ENCODE measurements around the gene KCNA10.

The KCNA10 gene

DNA sequence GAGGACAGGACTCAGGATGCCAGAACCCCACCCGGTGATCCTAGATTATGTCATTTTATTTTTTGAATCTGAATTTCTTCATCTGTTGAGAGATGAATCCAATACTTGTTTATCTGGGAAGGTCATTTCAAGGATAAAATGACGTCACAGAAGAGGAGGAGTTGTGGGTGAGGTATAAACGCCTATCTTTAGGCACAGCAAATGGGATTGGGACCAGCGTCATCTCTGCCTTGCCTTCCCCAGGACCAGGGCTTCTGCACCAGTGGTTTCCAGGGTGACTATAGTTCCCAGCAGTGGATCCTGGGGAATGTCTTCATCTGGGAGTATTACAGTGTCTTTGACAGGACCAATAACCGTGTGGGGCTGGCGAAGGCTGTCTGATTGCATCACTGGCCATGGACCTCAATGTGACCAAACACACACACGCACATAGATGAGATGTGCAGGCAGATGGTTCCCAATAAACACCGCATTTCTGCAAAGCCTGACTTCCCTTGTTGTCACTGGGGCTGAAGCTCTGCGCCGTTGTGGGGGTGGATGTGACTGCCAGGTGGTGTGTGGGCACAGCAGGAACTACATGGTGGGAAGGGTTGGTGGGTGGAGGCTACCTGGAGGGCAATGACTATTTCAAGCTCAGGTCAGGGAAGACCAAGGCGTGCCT, 28.1 kb downstream of the KCNA10 start:
- TF ChIP-seq HDGF (IDR thresholded peaks at IDR 0.05; ENCODE audit: borderline replicate concordance) = no peak
- TF ChIP-seq SUZ12 (IDR thresholded peaks at IDR 0.05) = no peak
- TF ChIP-seq LEF1 (IDR thresholded peaks at IDR 0.05; ENCODE audit: borderline replicate concordance) = no peak
- no peak for TF ChIP-seq ARNT (IDR thresholded peaks at IDR 0.05)
- TF ChIP-seq, protein P1, sequence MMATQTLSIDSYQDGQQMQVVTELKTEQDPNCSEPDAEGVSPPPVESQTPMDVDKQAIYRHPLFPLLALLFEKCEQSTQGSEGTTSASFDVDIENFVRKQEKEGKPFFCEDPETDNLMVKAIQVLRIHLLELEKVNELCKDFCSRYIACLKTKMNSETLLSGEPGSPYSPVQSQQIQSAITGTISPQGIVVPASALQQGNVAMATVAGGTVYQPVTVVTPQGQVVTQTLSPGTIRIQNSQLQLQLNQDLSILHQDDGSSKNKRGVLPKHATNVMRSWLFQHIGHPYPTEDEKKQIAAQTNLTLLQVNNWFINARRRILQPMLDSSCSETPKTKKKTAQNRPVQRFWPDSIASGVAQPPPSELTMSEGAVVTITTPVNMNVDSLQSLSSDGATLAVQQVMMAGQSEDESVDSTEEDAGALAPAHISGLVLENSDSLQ (IDR thresholded peaks at IDR 0.05) = no peak
- TF ChIP-seq FOXA1 (IDR thresholded peaks at IDR 0.05) = no peak
- TF ChIP-seq BHLHE40 (IDR thresholded peaks at IDR 0.05; ENCODE audit: borderline replicate concordance) = no peak
- no peak for TF ChIP-seq L3MBTL2 (conservative IDR thresholded peaks at IDR 0.05)
- no peak for TF ChIP-seq SP1 (IDR thresholded peaks at IDR 0.05)
- ChIA-PET CTCF (interaction anchor here (0.8 to 1.0 kb wide), 2 partner anchors 31 to 282 kb away, joined by 4 to 5 read pairs; no protein-coding TSS in a partner anchor), POLR2A (no interaction called here)
- DNase-seq (ENCODE audit: extremely low spot score) = no peak

DNA sequence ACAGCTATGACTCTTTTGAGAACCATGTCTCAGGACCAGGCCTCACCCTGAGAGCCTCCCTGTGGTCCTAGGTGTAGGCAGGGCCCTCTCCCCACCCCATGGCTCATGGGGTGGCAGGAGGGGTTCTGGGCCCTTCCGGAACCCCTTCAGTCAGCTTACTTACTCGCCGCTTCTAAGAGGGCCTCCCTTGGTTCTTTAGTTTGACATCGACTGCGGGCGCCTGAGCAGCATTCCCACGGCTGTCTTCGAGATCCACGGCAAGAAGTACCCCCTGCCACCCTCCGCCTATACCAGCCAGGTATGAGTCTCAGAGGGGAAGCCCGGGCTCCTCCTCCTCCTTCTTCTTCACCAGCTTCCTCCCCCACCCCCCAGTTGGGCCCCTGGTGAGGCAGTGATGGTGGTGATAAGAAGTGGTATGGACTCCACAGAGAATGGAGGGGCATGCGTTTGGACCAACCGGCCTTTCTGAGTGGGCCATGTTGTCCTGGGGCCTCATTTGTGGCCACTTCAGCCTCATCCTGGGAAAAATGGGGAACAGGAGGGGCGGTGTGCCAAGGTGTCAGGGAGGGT, 28.9 kb downstream of the KCNA10 start:
- CTCF ChIA-PET = interaction anchor here (1.0 kb wide), 1 partner anchor 30 kb away, joined by 5 read pairs; no protein-coding TSS in a partner anchor
- no peak for DNase-seq (ENCODE audit: extremely low spot score)
- TF ChIP-seq ZNF384 (IDR thresholded peaks at IDR 0.05) (no peak), FOXK2 (IDR thresholded peaks at IDR 0.05) (no peak), ELF4 (IDR thresholded peaks at IDR 0.05) (no peak), FOXA1 (IDR thresholded peaks at IDR 0.05) (no peak), L3MBTL2 (conservative IDR thresholded peaks at IDR 0.05) (no peak), FOXM1 (IDR thresholded peaks at IDR 0.05; ENCODE audit: borderline replicate concordance) (no peak), NFRKB (IDR thresholded peaks at IDR 0.05) (no peak), HDGF (IDR thresholded peaks at IDR 0.05; ENCODE audit: borderline replicate concordance) (no peak)
- TF ChIP-seq, protein P1 (IDR thresholded peaks at IDR 0.05) = no peak
- POLR2A ChIA-PET = no interaction called here

DNA sequence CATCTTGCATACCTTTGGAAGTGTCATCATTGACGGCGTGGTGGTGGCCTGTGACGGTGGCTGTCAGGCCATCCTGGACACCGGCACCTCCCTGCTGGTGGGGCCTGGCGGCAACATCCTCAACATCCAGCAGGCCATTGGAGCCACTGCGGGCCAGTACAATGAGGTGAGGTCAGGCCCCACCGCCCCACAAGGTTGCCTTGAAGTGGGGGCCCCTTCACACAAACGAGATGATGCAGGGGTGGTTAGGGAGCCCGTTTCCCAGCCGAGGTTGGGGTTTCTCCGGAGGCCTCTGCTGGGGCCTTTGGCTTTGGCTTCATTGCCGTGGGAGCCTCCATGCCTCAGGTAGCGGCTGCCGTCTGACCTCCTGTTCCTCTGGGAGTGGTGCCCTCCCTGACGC, 29.6 kb downstream of the KCNA10 start:
- TF ChIP-seq FOXA1 (IDR thresholded peaks at IDR 0.05) (no peak), FOXK2 (IDR thresholded peaks at IDR 0.05) (no peak), SP1 (IDR thresholded peaks at IDR 0.05) (no peak), SUZ12 (IDR thresholded peaks at IDR 0.05) (no peak), ARNT (IDR thresholded peaks at IDR 0.05) (no peak), ELF4 (IDR thresholded peaks at IDR 0.05) (no peak), L3MBTL2 (conservative IDR thresholded peaks at IDR 0.05) (no peak), TARDBP (IDR thresholded peaks at IDR 0.05) (no peak), LEF1 (IDR thresholded peaks at IDR 0.05; ENCODE audit: borderline replicate concordance) (no peak), BHLHE40 (IDR thresholded peaks at IDR 0.05; ENCODE audit: borderline replicate concordance) (no peak), FOXM1 (IDR thresholded peaks at IDR 0.05; ENCODE audit: borderline replicate concordance) (no peak), CTBP1 (IDR thresholded peaks at IDR 0.05; ENCODE audit: borderline replicate concordance) (no peak), NFRKB (IDR thresholded peaks at IDR 0.05) (no peak), ZNF384 (IDR thresholded peaks at IDR 0.05) (no peak)
- ChIA-PET POLR2A (no interaction called here), CTCF (no interaction called here)
- DNase-seq (ENCODE audit: extremely low spot score) = no peak

DNA sequence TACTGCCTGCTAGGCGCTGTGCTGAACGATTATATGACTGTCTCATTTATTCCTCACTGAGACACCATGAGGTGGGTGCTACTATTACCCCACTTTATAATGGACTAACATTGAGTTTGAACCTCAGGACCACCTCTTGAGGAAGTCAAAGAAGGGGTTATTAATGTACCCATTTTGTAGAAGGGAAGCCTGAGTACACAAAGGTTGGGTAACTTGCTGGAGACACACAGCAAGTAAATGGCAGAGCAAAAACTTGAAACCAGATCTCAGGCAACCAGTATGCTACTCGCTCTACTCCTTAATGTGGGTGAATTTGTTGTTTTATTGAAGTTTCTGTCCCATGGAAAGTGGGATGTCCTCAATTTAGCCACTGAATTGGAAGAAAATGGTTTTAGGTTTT, 30.1 kb downstream of the KCNA10 start:
- DNase-seq (ENCODE audit: extremely low spot score) = no peak
- POLR2A ChIA-PET = no interaction called here
- TF ChIP-seq SUZ12 (IDR thresholded peaks at IDR 0.05) (no peak), ARNT (IDR thresholded peaks at IDR 0.05) (no peak), ZNF384 (IDR thresholded peaks at IDR 0.05) (no peak), FOXK2 (IDR thresholded peaks at IDR 0.05) (no peak), HDGF (IDR thresholded peaks at IDR 0.05; ENCODE audit: borderline replicate concordance) (no peak), NFRKB (IDR thresholded peaks at IDR 0.05) (no peak), BHLHE40 (IDR thresholded peaks at IDR 0.05; ENCODE audit: borderline replicate concordance) (no peak), CTBP1 (IDR thresholded peaks at IDR 0.05; ENCODE audit: borderline replicate concordance) (no peak), FOXA1 (IDR thresholded peaks at IDR 0.05) (no peak), L3MBTL2 (conservative IDR thresholded peaks at IDR 0.05) (no peak), TARDBP (IDR thresholded peaks at IDR 0.05) (no peak), ELF4 (IDR thresholded peaks at IDR 0.05) (no peak), SP1 (IDR thresholded peaks at IDR 0.05) (no peak), LEF1 (IDR thresholded peaks at IDR 0.05; ENCODE audit: borderline replicate concordance) (no peak), FOXM1 (IDR thresholded peaks at IDR 0.05; ENCODE audit: borderline replicate concordance) (no peak)
- TF ChIP-seq, protein P1 (IDR thresholded peaks at IDR 0.05) = no peak
- CTCF ChIA-PET = no interaction called here

DNA sequence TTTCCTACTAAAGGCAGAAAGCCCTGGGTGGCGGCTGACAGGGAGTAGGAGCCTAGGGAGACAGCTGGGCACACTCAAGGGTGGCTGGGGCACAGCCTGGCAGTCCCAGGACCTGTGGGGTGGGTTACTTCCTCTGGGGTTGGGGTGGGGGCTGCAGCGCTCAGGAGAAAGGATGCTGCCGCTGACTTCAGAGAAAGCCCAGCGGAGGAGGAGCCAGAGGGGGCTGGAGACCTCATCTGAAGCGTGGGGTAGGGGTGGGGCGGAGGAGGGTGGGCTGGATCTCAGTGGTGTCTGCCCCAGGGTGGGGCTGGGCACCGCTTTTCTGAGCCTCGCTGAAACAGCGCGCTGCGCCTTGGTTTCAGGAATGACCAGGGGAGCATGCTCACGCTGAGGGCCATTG, 30.8 kb downstream of the KCNA10 start:
- CTCF ChIA-PET = no interaction called here
- no peak for DNase-seq (ENCODE audit: extremely low spot score)
- no peak for TF ChIP-seq ZNF384 (IDR thresholded peaks at IDR 0.05)
- no peak for TF ChIP-seq L3MBTL2 (conservative IDR thresholded peaks at IDR 0.05)
- TF ChIP-seq ELF4 (IDR thresholded peaks at IDR 0.05) = no peak
- no peak for TF ChIP-seq LEF1 (IDR thresholded peaks at IDR 0.05; ENCODE audit: borderline replicate concordance)
- TF ChIP-seq SP1 (IDR thresholded peaks at IDR 0.05) = no peak
- no peak for TF ChIP-seq FOXM1 (IDR thresholded peaks at IDR 0.05; ENCODE audit: borderline replicate concordance)
- TF ChIP-seq CTBP1 (IDR thresholded peaks at IDR 0.05; ENCODE audit: borderline replicate concordance) = no peak
- TF ChIP-seq SUZ12 (IDR thresholded peaks at IDR 0.05) = no peak
- no peak for TF ChIP-seq FOXA1 (IDR thresholded peaks at IDR 0.05)
- no peak for TF ChIP-seq HDGF (IDR thresholded peaks at IDR 0.05; ENCODE audit: borderline replicate concordance)
- TF ChIP-seq TARDBP (IDR thresholded peaks at IDR 0.05) = no peak
- no peak for TF ChIP-seq ARNT (IDR thresholded peaks at IDR 0.05)
- TF ChIP-seq BHLHE40 (IDR thresholded peaks at IDR 0.05; ENCODE audit: borderline replicate concordance) = no peak
- TF ChIP-seq, protein P1 (IDR thresholded peaks at IDR 0.05) = no peak
- no peak for TF ChIP-seq FOXK2 (IDR thresholded peaks at IDR 0.05)
- TF ChIP-seq NFRKB (IDR thresholded peaks at IDR 0.05) = no peak
- POLR2A ChIA-PET = no interaction called here
